K562 (cell line): ENCODE results near the gene RASGRP4. TPM values are rescaled to one million over a fixed set of nuclear protein-coding genes. Genes with fewer than 3 reads are reported as not detected.

Experiments
- ARID2 ChIP-seq: fragments of 450-650 bp; IDR thresholded peaks from 2 replicates; pipeline ENCODE4 v1.6.1; 2017; ENCODE audit warnings: antibody characterized with exemption, mild to moderate bottlenecking
- BCOR ChIP-seq: fragments of 450-650 bp; IDR thresholded peaks from 2 replicates; pipeline ENCODE4 v1.6.1; 2016
- CXXC5 ChIP-seq: fragments of 250-450 bp; sonication (Bioruptor Pico); IDR thresholded peaks from 2 replicates; pipeline ENCODE4 v1.8.0; 2022; ENCODE audit warnings: inconsistent platforms, mild to moderate bottlenecking, moderate library complexity
- EZH2 ChIP-seq: IDR thresholded peaks from 2 replicates; pipeline ENCODE4 v1.6.1; 2012; ENCODE audit warnings: low read depth, mild to moderate bottlenecking, inconsistent platforms, low read length, borderline replicate concordance
- HCFC1 ChIP-seq: IDR thresholded peaks from 2 replicates; pipeline ENCODE4 v1.6.1; 2012; ENCODE audit warnings: low read depth, low read length, improper control_type of control experiment
- HMG20A ChIP-seq: fragments of 450-650 bp; formaldehyde crosslinking; conservative IDR thresholded peaks from 2 replicates; pipeline ENCODE4 v1.4.0; 2020; ENCODE audit warnings: mild to moderate bottlenecking, mixed read lengths
- HSF4 ChIP-seq: fragments of 250-450 bp; sonication (Bioruptor Pico); IDR thresholded peaks from 2 replicates; pipeline ENCODE4 v2.1.2; 2022; ENCODE audit warnings: mild to moderate bottlenecking, moderate library complexity, borderline replicate concordance
- IFI16 ChIP-seq: fragments of 250-450 bp; sonication (Bioruptor Pico); IDR thresholded peaks from 2 replicates; pipeline ENCODE4 v2.1.2; 2022; ENCODE audit warnings: mild to moderate bottlenecking, inconsistent platforms
- MEIS2 ChIP-seq: fragments of 450-650 bp; IDR thresholded peaks from 2 replicates; pipeline ENCODE4 v1.6.1; 2014; ENCODE audit warnings: mild to moderate bottlenecking; ENCODE audit not compliant: partially characterized antibody
- NCOR1 ChIP-seq: fragments of 450-650 bp; IDR thresholded peaks from 2 replicates; pipeline ENCODE4 v1.6.1; 2016; ENCODE audit warnings: mild to moderate bottlenecking, moderate library complexity
- NFIC ChIP-seq: fragments of 450-650 bp; IDR thresholded peaks from 2 replicates; pipeline ENCODE4 v1.6.1; 2017; ENCODE audit warnings: mild to moderate bottlenecking, inconsistent platforms
- RBFOX2 ChIP-seq: fragments of 200-400 bp; formaldehyde crosslinking; IDR thresholded peaks from 2 replicates; pipeline ENCODE4 v1.6.1; 2017; ENCODE audit warnings: low read depth, mild to moderate bottlenecking, low read length, moderate library complexity
- SRF ChIP-seq, 2 experiments: fragments of 250-450, 450-650 bp in 1 of 2; sonication (Bioruptor Pico) in 1 of 2; sonication (generic) in 1 of 2; formaldehyde crosslinking; IDR thresholded peaks; 2 replicates each; pipeline versions ENCODE4 v1.5.0 to v1.5.1; 2020 to 2022; ENCODE audit warnings: mild to moderate bottlenecking in 1 of 2, missing genetic modification reagents in 1 of 2
- TOE1 ChIP-seq, 2 experiments: fragments of 450-650 bp in 1 of 2; sonication (generic) in 1 of 2; formaldehyde crosslinking in 1 of 2; IDR thresholded peaks; 2 replicates each; pipeline versions ENCODE4 v1.7.1 to v1.8.0; 2016 to 2022; ENCODE audit warnings: borderline replicate concordance in 2 of 2, mild to moderate bottlenecking in 2 of 2, antibody characterized with exemption in 1 of 2, inconsistent platforms in 1 of 2, low read depth in 1 of 2, missing genetic modification reagents in 1 of 2, moderate library complexity in 1 of 2
- YY1 ChIP-seq, 3 experiments: IDR thresholded peaks; 2 replicates each; pipeline ENCODE4 v1.6.1; 2011; ENCODE audit warnings: low read length in 2 of 3, mild to moderate bottlenecking in 2 of 3, moderate library complexity in 2 of 3, borderline replicate concordance in 1 of 3, control low read depth in 1 of 3, low read depth in 1 of 3; ENCODE audit not compliant: insufficient read depth in 3 of 3, insufficient replicate concordance in 2 of 3, control insufficient read depth in 1 of 3, insufficient read length in 1 of 3; ENCODE audit errors: extremely low read depth in 1 of 3
- ZNF354B ChIP-seq: fragments of 250-450 bp; sonication (Bioruptor Pico); IDR thresholded peaks from 2 replicates; pipeline ENCODE4 v1.4.0; 2020
- ZNF696 ChIP-seq: fragments of 250-450 bp; sonication (Bioruptor Pico); conservative IDR thresholded peaks from 2 replicates; pipeline ENCODE4 v1.4.0; 2020; ENCODE audit warnings: mild to moderate bottlenecking, moderate library complexity
- ZNF780A ChIP-seq: fragments of 250-450 bp; sonication (Bioruptor Pico); IDR thresholded peaks from 2 replicates; pipeline ENCODE4 v1.5.0; 2021; ENCODE audit warnings: mild to moderate bottlenecking
- ZNF785 ChIP-seq: fragments of 250-450 bp; sonication (Bioruptor Pico); IDR thresholded peaks from 2 replicates; pipeline ENCODE4 v1.4.0; 2020; ENCODE audit warnings: mild to moderate bottlenecking
- polyA plus RNA-seq, 8 experiments: library from polyadenylated mRNA; depleted of rRNA in 4 of 8; stranded (reverse) in 5 of 8; unstranded in 3 of 8; fragments of >200 nt; fragmentation: Nextera tagmentation in 2 of 8; fragmentation: Illumina TruSeq in 1 of 8; extraction: Ambion mirVana in 2 of 8; extraction: Trizol in 1 of 8; gene quantifications; 2 replicates each; pipeline versions ENCODE4 v1.2.1 to v1.2.3, GENCODE V29; 2011 to 2014; ENCODE audit warnings: inconsistent platforms in 1 of 8, missing spikeins in 1 of 8
- total RNA-seq, 7 experiments: library from RNA; depleted of rRNA in 6 of 7; stranded (reverse); fragments of >200 nt in 6 of 7; fragmentation: Illumina TruSeq in 2 of 7; extraction: Trizol in 2 of 7; gene quantifications; 2 replicates each; pipeline versions ENCODE4 v1.2.1 to v1.2.3, GENCODE V29; 2011 to 2021; ENCODE audit warnings: low replicate concordance in 1 of 7
- TF ChIP-seq, protein P1 (sequence below): conservative IDR thresholded peaks from 2 replicates; pipeline ENCODE4 v1.6.1; 2011; ENCODE audit warnings: low read depth, mild to moderate bottlenecking, low read length; ENCODE audit not compliant: control insufficient read depth
- TF ChIP-seq, protein P2 (sequence below): fragments of 250-450 bp; sonication (Bioruptor Pico); IDR thresholded peaks from 2 replicates; pipeline ENCODE4 v1.8.0; 2021; ENCODE audit warnings: moderate library complexity, mild to moderate bottlenecking, inconsistent platforms
- TF ChIP-seq, protein P3 (sequence below): fragments of 250-450 bp; sonication (Bioruptor Pico); IDR thresholded peaks from 2 replicates; pipeline ENCODE4 v1.9.0; 2021; ENCODE audit warnings: mild to moderate bottlenecking, inconsistent platforms
- TF ChIP-seq, protein P4 (sequence below): fragments of 200-800 bp; sonication (Bioruptor generic); IDR thresholded peaks from 2 replicates; pipeline ENCODE4 v1.6.1; 2017; ENCODE audit warnings: missing genetic modification characterization, missing compliant biosample characterization

Gene RASGRP4
- total and polyA plus RNA-seq, 9 of the 15 experiments (the other 6 are each of a cell fraction or from before 2014, with no cell fraction given), result 0.39 to 4.6 (median 3.8) TPM

DNA sequence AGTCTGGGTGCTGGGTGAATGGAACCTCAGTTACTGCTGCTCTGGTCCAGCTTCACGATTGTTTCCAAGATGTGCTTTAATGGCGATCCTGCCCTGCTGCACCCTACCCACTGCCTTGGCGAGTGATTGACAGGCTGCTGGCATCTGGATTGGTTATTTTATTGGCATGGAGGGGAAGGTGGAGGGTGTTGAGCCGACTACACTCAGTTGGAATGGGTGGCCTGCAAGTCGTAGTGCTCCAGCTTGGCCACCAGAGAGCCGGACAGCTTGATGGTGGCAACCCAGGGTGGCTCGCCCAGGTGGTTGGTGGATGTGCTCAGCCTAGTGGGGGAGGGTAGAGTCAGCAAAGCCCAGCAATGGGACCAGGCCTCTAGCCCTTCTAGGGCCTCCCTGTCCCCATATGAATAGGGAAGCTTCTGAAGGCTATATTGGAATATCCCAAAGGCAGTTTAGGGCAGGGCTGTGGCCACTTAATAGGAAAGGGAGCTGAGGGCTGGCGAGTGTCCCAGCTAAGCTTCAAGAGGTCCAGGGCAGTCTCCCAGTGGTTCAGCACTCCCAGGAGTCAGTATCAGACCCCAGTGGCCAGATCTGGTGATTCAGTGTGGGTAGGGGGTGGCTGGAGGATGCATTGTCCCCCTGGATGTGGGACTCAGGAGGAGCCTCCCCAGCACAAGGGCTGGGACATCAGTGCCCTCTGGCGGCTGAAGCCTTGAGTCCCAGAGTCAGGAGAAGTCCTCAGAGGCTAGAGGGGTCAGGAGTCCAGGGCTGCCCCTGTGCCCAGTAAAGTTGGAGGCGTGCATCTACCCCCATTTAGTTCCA is 41.6 kb downstream of the RASGRP4 start (continued):
- TF ChIP-seq, protein P1, sequence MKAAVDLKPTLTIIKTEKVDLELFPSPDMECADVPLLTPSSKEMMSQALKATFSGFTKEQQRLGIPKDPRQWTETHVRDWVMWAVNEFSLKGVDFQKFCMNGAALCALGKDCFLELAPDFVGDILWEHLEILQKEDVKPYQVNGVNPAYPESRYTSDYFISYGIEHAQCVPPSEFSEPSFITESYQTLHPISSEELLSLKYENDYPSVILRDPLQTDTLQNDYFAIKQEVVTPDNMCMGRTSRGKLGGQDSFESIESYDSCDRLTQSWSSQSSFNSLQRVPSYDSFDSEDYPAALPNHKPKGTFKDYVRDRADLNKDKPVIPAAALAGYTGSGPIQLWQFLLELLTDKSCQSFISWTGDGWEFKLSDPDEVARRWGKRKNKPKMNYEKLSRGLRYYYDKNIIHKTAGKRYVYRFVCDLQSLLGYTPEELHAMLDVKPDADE, result 0 out of 2 replicates have a peak, but pooled peaks have one; percentile 39
- no peak for TF ChIP-seq HMG20A
- TF ChIP-seq IFI16 (CRISPR knock-in tag), result no peak
- TF ChIP-seq, protein P2, sequence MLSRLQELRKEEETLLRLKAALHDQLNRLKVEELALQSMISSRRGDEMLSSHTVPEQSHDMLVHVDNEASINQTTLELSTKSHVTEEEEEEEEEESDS (CRISPR knock-in tag), result no peak
- TF ChIP-seq YY1 (IDR thresholded peaks at IDR 0.05; ENCODE audit: borderline replicate concordance in 1 of 3, control insufficient read depth in 1 of 3, extremely low read depth in 1 of 3, insufficient read depth in 3 of 3, insufficient read length in 1 of 3, insufficient replicate concordance in 2 of 3, low read depth in 1 of 3, low read length in 2 of 3), result no peak
- TF ChIP-seq SRF (CRISPR knock-in tag; IDR thresholded peaks at IDR 0.05), result no peak
- TF ChIP-seq ARID2, result no peak
- TF ChIP-seq HSF4, result no peak
- no peak for TF ChIP-seq ZNF696 (CRISPR knock-in tag)
- TF ChIP-seq RBFOX2, result peak; percentile 53; the same call in 1 of the 2 replicates
- TF ChIP-seq MEIS2, result no peak
- TF ChIP-seq EZH2, result no peak
- TF ChIP-seq BCOR, result no peak
- no peak for TF ChIP-seq HCFC1
- no peak for TF ChIP-seq NCOR1
- TF ChIP-seq TOE1 (IDR thresholded peaks at IDR 0.05; ENCODE audit: borderline replicate concordance), result no peak
- TF ChIP-seq TOE1 (CRISPR knock-in tag; IDR thresholded peaks at IDR 0.05; ENCODE audit: borderline replicate concordance, low read depth), result no peak
- no peak for TF ChIP-seq ZNF354B (CRISPR knock-in tag)
- TF ChIP-seq, protein P3, sequence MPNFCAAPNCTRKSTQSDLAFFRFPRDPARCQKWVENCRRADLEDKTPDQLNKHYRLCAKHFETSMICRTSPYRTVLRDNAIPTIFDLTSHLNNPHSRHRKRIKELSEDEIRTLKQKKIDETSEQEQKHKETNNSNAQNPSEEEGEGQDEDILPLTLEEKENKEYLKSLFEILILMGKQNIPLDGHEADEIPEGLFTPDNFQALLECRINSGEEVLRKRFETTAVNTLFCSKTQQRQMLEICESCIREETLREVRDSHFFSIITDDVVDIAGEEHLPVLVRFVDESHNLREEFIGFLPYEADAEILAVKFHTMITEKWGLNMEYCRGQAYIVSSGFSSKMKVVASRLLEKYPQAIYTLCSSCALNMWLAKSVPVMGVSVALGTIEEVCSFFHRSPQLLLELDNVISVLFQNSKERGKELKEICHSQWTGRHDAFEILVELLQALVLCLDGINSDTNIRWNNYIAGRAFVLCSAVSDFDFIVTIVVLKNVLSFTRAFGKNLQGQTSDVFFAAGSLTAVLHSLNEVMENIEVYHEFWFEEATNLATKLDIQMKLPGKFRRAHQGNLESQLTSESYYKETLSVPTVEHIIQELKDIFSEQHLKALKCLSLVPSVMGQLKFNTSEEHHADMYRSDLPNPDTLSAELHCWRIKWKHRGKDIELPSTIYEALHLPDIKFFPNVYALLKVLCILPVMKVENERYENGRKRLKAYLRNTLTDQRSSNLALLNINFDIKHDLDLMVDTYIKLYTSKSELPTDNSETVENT, result no peak
- TF ChIP-seq, protein P4, sequence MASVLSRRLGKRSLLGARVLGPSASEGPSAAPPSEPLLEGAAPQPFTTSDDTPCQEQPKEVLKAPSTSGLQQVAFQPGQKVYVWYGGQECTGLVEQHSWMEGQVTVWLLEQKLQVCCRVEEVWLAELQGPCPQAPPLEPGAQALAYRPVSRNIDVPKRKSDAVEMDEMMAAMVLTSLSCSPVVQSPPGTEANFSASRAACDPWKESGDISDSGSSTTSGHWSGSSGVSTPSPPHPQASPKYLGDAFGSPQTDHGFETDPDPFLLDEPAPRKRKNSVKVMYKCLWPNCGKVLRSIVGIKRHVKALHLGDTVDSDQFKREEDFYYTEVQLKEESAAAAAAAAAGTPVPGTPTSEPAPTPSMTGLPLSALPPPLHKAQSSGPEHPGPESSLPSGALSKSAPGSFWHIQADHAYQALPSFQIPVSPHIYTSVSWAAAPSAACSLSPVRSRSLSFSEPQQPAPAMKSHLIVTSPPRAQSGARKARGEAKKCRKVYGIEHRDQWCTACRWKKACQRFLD (CRISPR knock-in tag), result no peak
- no peak for TF ChIP-seq NFIC
- TF ChIP-seq ZNF785 (CRISPR knock-in tag), result no peak
- TF ChIP-seq CXXC5 (CRISPR knock-in tag), result no peak
- TF ChIP-seq ZNF780A (CRISPR knock-in tag), result no peak
